Measurements from ENCODE around the gene JOSD1.

DNA sequence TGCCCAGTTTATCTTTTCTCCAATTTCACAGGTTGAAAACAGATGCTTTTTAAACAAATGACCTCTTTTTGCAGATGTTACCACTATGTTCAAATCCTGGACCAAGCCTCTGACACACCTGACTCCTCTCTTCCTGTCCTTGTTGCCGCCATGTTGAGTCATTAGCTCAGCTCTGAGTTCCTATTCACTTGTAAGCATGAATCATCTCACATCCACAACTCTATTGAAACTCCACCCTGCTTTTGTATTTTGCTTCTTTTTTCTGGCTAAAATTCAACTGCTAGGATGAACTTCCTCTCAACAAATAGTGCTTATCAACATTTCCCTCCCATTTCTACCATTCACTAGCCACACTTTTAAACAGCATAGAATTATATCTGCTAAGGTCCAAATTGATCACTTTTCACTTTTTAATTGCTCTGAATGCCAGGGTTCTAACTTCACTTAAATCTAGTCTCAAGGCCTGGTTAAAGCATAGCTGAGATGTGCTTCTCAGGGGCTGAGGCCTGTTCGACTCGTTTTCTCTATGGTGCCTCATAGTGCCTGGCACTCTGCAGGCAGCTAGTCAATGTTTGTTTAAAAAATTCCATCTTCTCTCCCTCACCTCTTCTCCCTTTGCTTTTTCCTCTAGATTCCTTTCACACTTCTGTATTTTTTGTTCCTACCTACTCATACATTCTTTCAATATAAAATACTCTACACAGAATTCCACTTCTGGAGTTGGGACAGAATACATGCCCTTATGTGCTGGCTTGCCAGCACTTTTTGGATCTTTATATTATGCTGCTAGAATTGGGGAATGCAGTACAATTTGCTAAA lies 3.9 kb downstream of the JOSD1 start:
- TF ChIP-seq SP1 (IDR thresholded peaks at IDR 0.05) (no peak), BHLHE40 (IDR thresholded peaks at IDR 0.05; ENCODE audit: borderline replicate concordance) (no peak)

Measured in HEK293T (cell line).